LNCaP clone FGC (cell line): ENCODE measurements around the gene CDK16.

ENCODE experiments used
- DNase-seq: peaks from one replicate; pipeline ENCODE4 v3.0.0-alpha.2; 2011; ENCODE audit warnings: low read depth
- H3K4me3 ChIP-seq: 2 replicates; pipeline ENCODE4 v1.5.1; 2011; ENCODE audit warnings: mild to moderate bottlenecking, low read depth, low read length, control low read depth
- CTCF ChIP-seq: IDR thresholded peaks from 2 replicates; pipeline ENCODE4 v1.5.1; 2012; ENCODE audit warnings: mild to moderate bottlenecking; ENCODE audit not compliant: control insufficient read depth, insufficient read depth; ENCODE audit errors: extremely low read depth

Gene CDK16

GRCh38 chrX:47273011-47273730 is 54.7 kb downstream of the CDK16 start:
- TF ChIP-seq CTCF = no peak
- H3K4me3 ChIP-seq = no peak overlapping the region
- DNase-seq = no peak

GRCh38 chrX:47278691-47279090 is 60.2 kb downstream of the CDK16 start:
- no peak for TF ChIP-seq CTCF
- no peak overlapping the region for H3K4me3 ChIP-seq
- no peak for DNase-seq
